NCI-H1930 (cell line): ENCODE measurements around the gene APLF.

ENCODE experiments used
- DNase-seq, 2 experiments: peaks; one replicate each; lab custom pipeline; 2025; lab: John Stamatoyannopoulos, UW

APLF gene

GRCh38 chr2:68467077-68467960, at the start of gene APLF, which contains the start of gene FBXO48:
APLF (plus strand) TSS chr2:68467585; CDS start chr2:68467732, 147 bp downstream.
FBXO48 (minus strand) TSS chr2:68467294; CDS start chr2:68465145, 2,149 bp downstream.
- DNase-seq: peak; percentile 97 to 98

GRCh38 chr2:68417926-68418325, 49.5 kb upstream of the APLF start:
- DNase-seq: no peak

- DNase-seq: no peak
Measured at GRCh38 chr2:68418419-68418818, 49.0 kb upstream of the APLF start.

- no peak for DNase-seq
Measured at GRCh38 chr2:68418855-68419254, 48.5 kb upstream of the APLF start.

- peak in 1 of 2 experiments; percentile 58 for DNase-seq
Measured at GRCh38 chr2:68420254-68420910, 47.0 kb upstream of the APLF start.

GRCh38 chr2:68423966-68424650, 43.3 kb upstream of the APLF start:
- no peak for DNase-seq

GRCh38 chr2:68425503-68425902, 41.9 kb upstream of the APLF start:
- no peak for DNase-seq

- no peak for DNase-seq
Measured at GRCh38 chr2:68426446-68426845, 40.9 kb upstream of the APLF start.

- no peak for DNase-seq
Measured at GRCh38 chr2:68426848-68427579, 40.4 kb upstream of the APLF start.

GRCh38 chr2:68428126-68428525, 39.3 kb upstream of the APLF start:
- DNase-seq: no peak

GRCh38 chr2:68428746-68429145, 38.6 kb upstream of the APLF start:
- no peak for DNase-seq

- DNase-seq: no peak
Measured at GRCh38 chr2:68429311-68429826, 38.0 kb upstream of the APLF start.

- DNase-seq: no peak
Measured at GRCh38 chr2:68431316-68431972, 35.9 kb upstream of the APLF start.

- no peak for DNase-seq
Measured at GRCh38 chr2:68432696-68433658, 34.4 kb upstream of the APLF start.

GRCh38 chr2:68434981-68435380, 32.4 kb upstream of the APLF start:
- no peak for DNase-seq

GRCh38 chr2:68435615-68436014, 31.8 kb upstream of the APLF start:
- no peak for DNase-seq

- no peak for DNase-seq
Measured at GRCh38 chr2:68436270-68436669, 31.1 kb upstream of the APLF start.

GRCh38 chr2:68438455-68439303, 28.7 kb upstream of the APLF start:
- DNase-seq: no peak
